ENCODE results near the gene NINJ1.

- TF ChIP-seq CTCF (conservative IDR thresholded peaks at IDR 0.05 in 1 of 2, IDR thresholded peaks at IDR 0.05 in 1 of 2; ENCODE audit: low read depth in 1 of 2, low read length in 2 of 2) (no peak), EZH2 (IDR thresholded peaks at IDR 0.05; ENCODE audit: low read length, missing control alignments) (no peak)
These were observed 4.2 kb upstream of the NINJ1 start for GRCh38 chr9:93138171-93138764.
